Measurements from ENCODE around the gene NEK5. TPM values are rescaled to one million over a fixed set of nuclear protein-coding genes. Genes with fewer than 3 reads are reported as not detected.

Gene NEK5
- total and polyA plus RNA-seq, 2 of the 8 experiments (the other 6 are each of a cell fraction or from before 2014, with no cell fraction given): 0.12 to 0.35 TPM

DNA sequence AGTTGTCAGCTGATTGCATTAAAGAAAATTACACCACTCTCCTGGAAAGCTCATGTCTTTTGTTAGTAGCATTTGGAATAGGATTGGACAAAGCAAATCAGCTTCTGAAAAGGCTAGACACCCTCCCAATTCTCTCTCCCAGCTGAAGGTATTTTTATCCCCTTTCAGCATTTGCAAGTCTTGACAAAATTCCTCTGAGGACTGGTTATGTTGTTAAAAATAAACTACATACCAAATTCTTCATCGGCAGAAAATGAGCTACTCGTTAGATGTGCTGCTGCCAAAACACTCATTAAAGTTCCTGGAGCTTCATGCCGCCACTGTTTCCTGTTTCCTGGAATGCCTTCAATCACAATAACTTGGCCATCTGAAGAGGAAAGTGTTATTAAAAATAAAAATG is 67.3 kb downstream of the NEK5 start:
- no peak overlapping the region for H3K56ac ChIP-seq (replicated peaks; ENCODE audit: insufficient read length, low read depth, low read length)
- no peak overlapping the region for H2BK15ac ChIP-seq (ENCODE audit: low read length)
- no peak for FAIRE-seq
- ChIA-PET POLR2A (ENCODE audit: partially characterized antibody) (no interaction called here), CTCF (ENCODE audit: partially characterized antibody) (interaction anchor here (0.7 to 1.6 kb wide), 2 partner anchors 10 to 61 kb away, joined by 3 to 4 read pairs; no protein-coding TSS in a partner anchor)
- no peaks in the 10 kb centered on the region for H3K4me1 ChIP-seq (replicated peaks in 1 of 4; ENCODE audit: control insufficient read depth in 3 of 4, insufficient read depth in 4 of 4, low read length in 3 of 4)
- no peak overlapping the region for H4K91ac ChIP-seq (replicated peaks; ENCODE audit: insufficient read length, low read length)
- H2BK20ac ChIP-seq (ENCODE audit: low read length): no peak overlapping the region
- H4K8ac ChIP-seq (ENCODE audit: extremely low read depth, insufficient read depth, low read length): no peak overlapping the region
- no peaks in the 10 kb centered on the region for H3K79me2 ChIP-seq (ENCODE audit: control insufficient read depth in 1 of 2, insufficient read depth in 2 of 2, low read length in 2 of 2)
- H3K36me3 ChIP-seq (ENCODE audit: control insufficient read depth in 2 of 4, insufficient read depth in 4 of 4, low read length in 3 of 4): no peaks in the 10 kb centered on the region
- no peak overlapping the region for H2AFZ ChIP-seq (ENCODE audit: low read length)
- no peak overlapping the region for H3K4me2 ChIP-seq (ENCODE audit: insufficient read depth in 1 of 2, low read depth in 2 of 2, low read length in 2 of 2)
- H4K5ac ChIP-seq (ENCODE audit: insufficient read length, low read depth, low read length): no peak overlapping the region
- no peaks in the 10 kb centered on the region for H3K79me1 ChIP-seq (ENCODE audit: low read depth, low read length)
- no peak for DNase-seq (ENCODE audit: low read depth in 1 of 2, low spot score in 2 of 2)
- H3K14ac ChIP-seq (ENCODE audit: insufficient read length): no peak overlapping the region
- H2AK5ac ChIP-seq (ENCODE audit: low read depth, low read length): no peak overlapping the region
- no peak overlapping the region for H3K4ac ChIP-seq (replicated peaks; ENCODE audit: insufficient read length, low read depth, low read length)
- TF ChIP-seq TEAD4 (IDR thresholded peaks at IDR 0.05; ENCODE audit: low read depth, low read length) (no peak), CBX5 (IDR thresholded peaks at IDR 0.05; ENCODE audit: low read depth, low read length) (no peak), SAP30 (IDR thresholded peaks at IDR 0.05; ENCODE audit: insufficient read depth, insufficient replicate concordance, low read length) (no peak), CHD1 (IDR thresholded peaks at IDR 0.05; ENCODE audit: low read depth, low read length) (no peak), MAFK (IDR thresholded peaks at IDR 0.05; ENCODE audit: low read depth, low read length) (no peak), ZNF274 (IDR thresholded peaks at IDR 0.05; ENCODE audit: borderline replicate concordance, extremely low read depth, low read length) (no peak)
- no peak overlapping the region for H2BK12ac ChIP-seq (ENCODE audit: low read depth, low read length)
- no peaks in the 10 kb centered on the region for H3K27me3 ChIP-seq (replicated peaks in 1 of 4; ENCODE audit: control insufficient read depth in 3 of 4, extremely low read depth in 1 of 4, insufficient read depth in 3 of 4, low read length in 3 of 4)
- H3K18ac ChIP-seq (ENCODE audit: extremely low read depth, low read length): no peak overlapping the region
- H3K9ac ChIP-seq (replicated peaks in 1 of 4; ENCODE audit: extremely low read depth in 1 of 4, low read depth in 3 of 4, low read length in 3 of 4): no peak overlapping the region
- H3K23me2 ChIP-seq (ENCODE audit: low read depth, low read length): no peaks in the 10 kb centered on the region
- no peak overlapping the region for H3K27ac ChIP-seq (ENCODE audit: low read depth, low read length)
- 91% methylated on average over 3 of the region's 3 CpGs; no CpG with 5 or more reads in 1 of the 2 experiments for WGBS, 2 experiments (ENCODE audit: extremely low coverage in 1 of 2, insufficient coverage in 1 of 2, insufficient read length in 1 of 2, insufficient replicate concordance in 2 of 2, low coverage in 1 of 2, low lambda C conversion rate in 2 of 2, missing lambda C conversion rate in 1 of 2)
- no peak overlapping the region for H2BK5ac ChIP-seq (ENCODE audit: low read depth, low read length)
- H3K4me3 ChIP-seq (ENCODE audit: extremely low read depth in 1 of 4, insufficient read depth in 2 of 4, low read depth in 3 of 4, low read length in 4 of 4): no peak overlapping the region
- no peak overlapping the region for H3K23ac ChIP-seq (ENCODE audit: insufficient read length)
- peaks cover 16 to 26% of the 10 kb centered on the region in 2 experiments for H3K9me3 ChIP-seq (ENCODE audit: insufficient read depth in 2 of 2, low read depth in 1 of 2, low read length in 1 of 2)
- H2BK120ac ChIP-seq (replicated peaks; ENCODE audit: low read depth, low read length): no peak overlapping the region
- H4K20me1 ChIP-seq (replicated peaks in 1 of 2; ENCODE audit: control insufficient read depth in 1 of 2, insufficient read depth in 2 of 2, low read length in 2 of 2): no peaks in the 10 kb centered on the region

Data from H1 (cell line).